ENCODE data around the gene TFRC.
A peak's percentile ranks its signal among the peaks of the same experiment; 100 is the strongest.

TFRC gene

GRCh38 chr3:196081002-196081833, 672 bp downstream of the TFRC start:
- DNase-seq (ENCODE audit: low spot score) = peak; percentile 58

GRCh38 chr3:196080101-196080846, 1.6 kb downstream of the TFRC start:
- peak; percentile 73 for DNase-seq (ENCODE audit: low spot score)

- peak; percentile 55 for DNase-seq (ENCODE audit: low spot score)
Measured at GRCh38 chr3:196079682-196080081, 2.2 kb downstream of the TFRC start.

- DNase-seq (ENCODE audit: low spot score) = no peak
Measured at GRCh38 chr3:196075013-196075412, 6.9 kb downstream of the TFRC start.

GRCh38 chr3:196073255-196073753, 8.6 kb downstream of the TFRC start:
- DNase-seq (ENCODE audit: low spot score) = peak; percentile 84

GRCh38 chr3:196072313-196072712, 9.6 kb downstream of the TFRC start:
- DNase-seq (ENCODE audit: low spot score) = no peak

GRCh38 chr3:196068812-196069211, 13.1 kb downstream of the TFRC start:
- peak; percentile 15 for DNase-seq (ENCODE audit: low spot score)

- peak; percentile 11 for DNase-seq (ENCODE audit: low spot score)
Measured at GRCh38 chr3:196067439-196067838, 14.5 kb downstream of the TFRC start.

- DNase-seq (ENCODE audit: low spot score) = no peak
Measured at GRCh38 chr3:196063971-196064370, 17.9 kb downstream of the TFRC start.

- peak; percentile 22 for DNase-seq (ENCODE audit: low spot score)
Measured at GRCh38 chr3:196063456-196063855, 18.4 kb downstream of the TFRC start.

- no peak for DNase-seq (ENCODE audit: low spot score)
Measured at GRCh38 chr3:196063049-196063448, 18.8 kb downstream of the TFRC start.

- peak; percentile 31 for DNase-seq (ENCODE audit: low spot score)
Measured at GRCh38 chr3:196060834-196061233, 21.1 kb downstream of the TFRC start.

- peak; percentile 29 for DNase-seq (ENCODE audit: low spot score)
Measured at GRCh38 chr3:196057760-196058331, 24.0 kb downstream of the TFRC start.

GRCh38 chr3:196056371-196056770, 25.5 kb downstream of the TFRC start:
- peak; percentile 9 for DNase-seq (ENCODE audit: low spot score)

GRCh38 chr3:196055683-196056270, 26.1 kb downstream of the TFRC start:
- peak; percentile 39 for DNase-seq (ENCODE audit: low spot score)

- no peak for DNase-seq (ENCODE audit: low spot score)
Measured at GRCh38 chr3:196055240-196055639, 26.6 kb downstream of the TFRC start.

- DNase-seq (ENCODE audit: low spot score) = peak; percentile 23
Measured at GRCh38 chr3:196054661-196055060, 27.2 kb downstream of the TFRC start.

- DNase-seq (ENCODE audit: low spot score) = peak; percentile 23
Measured at GRCh38 chr3:196053487-196053886, 28.4 kb downstream of the TFRC start.

GRCh38 chr3:196051282-196052076, 30.4 kb downstream of the TFRC start:
- peak; percentile 14 for DNase-seq (ENCODE audit: low spot score)

- DNase-seq (ENCODE audit: low spot score) = peak; percentile 19
Measured at GRCh38 chr3:196050597-196050996, 31.3 kb downstream of the TFRC start.

- DNase-seq (ENCODE audit: low spot score) = no peak
Measured at GRCh38 chr3:196049653-196050052, 32.2 kb downstream of the TFRC start.

All from hematopoietic multipotent progenitor cell treated with erythropoietin and hydrocortisone succinate and interleukin-3 and kit ligand, for 15 days (in vitro differentiated cells).